IMR-90 (cell line): Measurements from ENCODE around the gene WNT10A. TPM values are rescaled to one million over a fixed set of nuclear protein-coding genes. Genes with fewer than 3 reads are reported as not detected.

Experiments used
- ATAC-seq: fragments of 200-7000 bp; cut with Tn5 transposase; 2 replicates; pipeline ENCODE4 v1.9.1; 2020; ENCODE audit warnings: low read depth, mild to moderate bottlenecking, moderate library complexity
- BruUV-seq: library from RNA; stranded (reverse); fragments of 400-500 nt; replicated peaks from 2 replicates; lab custom pipeline; 2021; lab: Mats Ljungman, UMichigan
- CTCF ChIA-PET: fragments of 300-600 bp; formaldehyde crosslinking; extraction: SDS; loops from one replicate; lab custom pipeline; 2021; ENCODE audit warnings: antibody characterized with exemption; lab: Yijun Ruan, JAX
- POLR2A ChIA-PET: fragments of 300-600 bp; sonication (Branson Sonifier 250); formaldehyde crosslinking; loops from one replicate; lab custom pipeline; 2022; ENCODE audit warnings: antibody characterized with exemption; ENCODE audit not compliant: unreplicated experiment; lab: Charles Lee
- DNase-seq: peaks from one replicate; pipeline ENCODE4 v3.0.0; 2013
- H2AFZ ChIP-seq: replicated peaks from 2 replicates; pipeline ENCODE3; 2013; ENCODE audit warnings: low read length, mild to moderate bottlenecking; ENCODE audit not compliant: poor library complexity
- H2AK5ac ChIP-seq: 2 replicates; pipeline ENCODE4 v1.6.1; 2013; ENCODE audit warnings: low read depth, low read length, inconsistent platforms
- H2AK9ac ChIP-seq: replicated peaks from 2 replicates; pipeline ENCODE3; 2013; ENCODE audit warnings: mild to moderate bottlenecking, low read depth, low read length, moderate library complexity; ENCODE audit not compliant: poor library complexity
- H2BK120ac ChIP-seq: 2 replicates; pipeline ENCODE4 v1.6.1; 2013; ENCODE audit warnings: low read depth, low read length, inconsistent platforms
- H2BK15ac ChIP-seq: 3 replicates; pipeline ENCODE4 v1.6.1; 2013; ENCODE audit warnings: low read depth, low read length, inconsistent platforms
- H2BK20ac ChIP-seq: 2 replicates; pipeline ENCODE4 v1.6.1; 2013; ENCODE audit warnings: low read depth, mild to moderate bottlenecking, inconsistent platforms, low read length, moderate library complexity
- H2BK5ac ChIP-seq: 2 replicates; pipeline ENCODE4 v1.6.1; 2013; ENCODE audit warnings: mild to moderate bottlenecking, low read depth, low read length, inconsistent platforms; ENCODE audit not compliant: poor library complexity, severe bottlenecking
- H3K14ac ChIP-seq: replicated peaks from 2 replicates; pipeline ENCODE4 v1.6.1; 2013; ENCODE audit warnings: low read depth, low read length, inconsistent platforms
- H3K18ac ChIP-seq: 2 replicates; pipeline ENCODE4 v1.6.1; 2013; ENCODE audit warnings: low read depth, low read length, control low read depth
- H3K23ac ChIP-seq: 2 replicates; pipeline ENCODE4 v1.6.1; 2013; ENCODE audit warnings: low read depth, low read length, inconsistent platforms
- H3K27ac ChIP-seq: 2 replicates; pipeline ENCODE4 v1.5.1; 2013; ENCODE audit warnings: mild to moderate bottlenecking, control low read depth, low read length; ENCODE audit not compliant: insufficient read depth
- H3K27me3 ChIP-seq: 2 replicates; pipeline ENCODE4 v1.6.1; 2013; ENCODE audit warnings: low read length; ENCODE audit not compliant: control insufficient read depth, insufficient read depth
- H3K36me3 ChIP-seq: 2 replicates; pipeline ENCODE4 v1.6.1; 2013; ENCODE audit warnings: low read length, mixed read lengths; ENCODE audit not compliant: control insufficient read depth, insufficient read depth
- H3K4ac ChIP-seq: 2 replicates; pipeline ENCODE4 v1.6.1; 2013; ENCODE audit warnings: low read depth, low read length, inconsistent platforms
- H3K4me1 ChIP-seq: 2 replicates; pipeline ENCODE4 v1.6.1; 2013; ENCODE audit warnings: low read length, mixed read lengths; ENCODE audit not compliant: control insufficient read depth, insufficient read depth
- H3K4me2 ChIP-seq: 2 replicates; pipeline ENCODE4 v1.6.1; 2013; ENCODE audit warnings: low read depth, mild to moderate bottlenecking, control low read depth, low read length, moderate library complexity
- H3K4me3 ChIP-seq: 2 replicates; pipeline ENCODE4 v1.5.1; 2013; ENCODE audit warnings: low read depth, mild to moderate bottlenecking, control low read depth, low read length, moderate library complexity; ENCODE audit not compliant: insufficient read depth
- H3K56ac ChIP-seq: 2 replicates; pipeline ENCODE4 v1.6.1; 2013; ENCODE audit warnings: low read length, inconsistent platforms; ENCODE audit not compliant: insufficient read depth; ENCODE audit errors: extremely low read depth
- H3K79me1 ChIP-seq, 2 experiments: 2 replicates each; pipeline ENCODE4 v1.6.1; 2013; ENCODE audit warnings: low read length in 2 of 2, inconsistent platforms in 1 of 2, low read depth in 1 of 2
- H3K9ac ChIP-seq: 2 replicates; pipeline ENCODE4 v1.6.1; 2013; ENCODE audit warnings: low read depth, low read length, control low read depth
- H3K9me1 ChIP-seq: 2 replicates; pipeline ENCODE4 v1.6.1; 2013; ENCODE audit warnings: low read length, inconsistent platforms; ENCODE audit not compliant: insufficient read depth
- H3K9me3 ChIP-seq: 2 replicates; pipeline ENCODE4 v1.6.1; 2013; ENCODE audit warnings: low read length; ENCODE audit not compliant: control insufficient read depth, insufficient read depth
- H4K20me1 ChIP-seq: 2 replicates; pipeline ENCODE4 v1.6.1; 2013; ENCODE audit warnings: low read length, inconsistent platforms; ENCODE audit not compliant: insufficient read depth
- H4K5ac ChIP-seq: 2 replicates; pipeline ENCODE4 v1.6.1; 2013; ENCODE audit warnings: mild to moderate bottlenecking, low read depth, low read length, control low read depth
- H4K8ac ChIP-seq, 2 experiments: 2 replicates each; pipeline ENCODE4 v1.6.1; 2013; ENCODE audit warnings: low read depth in 2 of 2, low read length in 2 of 2, control low read depth in 1 of 2, inconsistent platforms in 1 of 2
- H4K91ac ChIP-seq: 2 replicates; pipeline ENCODE4 v1.6.1; 2013; ENCODE audit warnings: low read depth, low read length, inconsistent platforms; ENCODE audit not compliant: insufficient read depth
- BHLHE40 ChIP-seq: fragments of 150-350 bp; IDR thresholded peaks from 2 replicates; pipeline ENCODE4 v1.6.1; 2016; ENCODE audit warnings: mild to moderate bottlenecking, low read depth, low read length
- CEBPB ChIP-seq: IDR thresholded peaks from 2 replicates; pipeline ENCODE4 v1.6.1; 2012; ENCODE audit warnings: low read depth, low read length, improper control_type of control experiment
- MAFK ChIP-seq: IDR thresholded peaks from 2 replicates; pipeline ENCODE4 v1.6.1; 2012; ENCODE audit warnings: low read depth, low read length, improper control_type of control experiment
- MXI1 ChIP-seq: IDR thresholded peaks from 2 replicates; pipeline ENCODE4 v1.6.1; 2012; ENCODE audit warnings: low read depth, mild to moderate bottlenecking, low read length, moderate library complexity, borderline replicate concordance
- NFE2L2 ChIP-seq: fragments of 150-350 bp; IDR thresholded peaks from 2 replicates; pipeline ENCODE4 v1.6.1; 2016; ENCODE audit warnings: low read depth, mild to moderate bottlenecking, low read length
- RAD21 ChIP-seq: IDR thresholded peaks from 2 replicates; pipeline ENCODE4 v1.6.1; 2012; ENCODE audit warnings: low read length, improper control_type of control experiment
- RCOR1 ChIP-seq: IDR thresholded peaks from 2 replicates; pipeline ENCODE4 v1.6.1; 2012; ENCODE audit warnings: mild to moderate bottlenecking, low read length, improper control_type of control experiment; ENCODE audit not compliant: insufficient replicate concordance
- RFX5 ChIP-seq: IDR thresholded peaks from 2 replicates; pipeline ENCODE4 v1.8.0; 2012; ENCODE audit warnings: low read depth, mild to moderate bottlenecking, low read length, moderate library complexity
- SMC3 ChIP-seq: fragments of 150-350 bp; IDR thresholded peaks from 2 replicates; pipeline ENCODE4 v1.6.1; 2016; ENCODE audit warnings: low read depth, mild to moderate bottlenecking, antibody characterized with exemption, low read length, moderate library complexity
- WGBS, 2 experiments: methylation state at CpG; one replicate each; pipeline versions ENCODE4 v1.1.5 to v1.1.7; 2013; ENCODE audit warnings: missing lambda C conversion rate in 2 of 2; ENCODE audit not compliant: insufficient read length in 1 of 2; ENCODE audit errors: extremely low coverage in 2 of 2; 5-methylcytosine and 5-hydroxymethylcytosine counted together
- dilution Hi-C: fragments of 300-500 bp; cut with HindIII; formaldehyde crosslinking; loops from one replicate; pipeline ENCODE4 v1.14.3; 2018; ENCODE audit warnings: low sequenced_read_pairs; ENCODE audit not compliant: unreplicated experiment
- in situ Hi-C: fragments of 300-500 bp; cut with MboI; formaldehyde crosslinking; loops from 3 replicates; pipeline ENCODE4 v1.14.3; 2019; ENCODE audit warnings: low sequenced_read_pairs, inconsistent platforms, mixed read lengths
- intact Hi-C: fragments of 100-400 bp; cut with micrococcal nuclease; formaldehyde crosslinking; loops from 2 replicates; pipeline ENCODE4 v1.10.0; 2022
- polyA plus RNA-seq, 3 experiments: library from polyadenylated mRNA; depleted of rRNA; stranded (reverse); fragments of >200 nt; gene quantifications; 2 replicates each; pipeline ENCODE4 v1.2.3, GENCODE V29; 2012; ENCODE audit warnings: low replicate concordance in 1 of 3
- total RNA-seq: library from RNA; depleted of rRNA; stranded (reverse); fragments of >200 nt; gene quantifications from 2 replicates; pipeline ENCODE4 v1.2.3, GENCODE V29; 2012
- TF ChIP-seq, protein P1 (sequence below): conservative IDR thresholded peaks from 2 replicates; pipeline ENCODE4 v1.5.1; 2012; ENCODE audit warnings: mild to moderate bottlenecking, low read depth, low read length, improper control_type of control experiment
- TF ChIP-seq, protein P2 (sequence below): fragments of 150-350 bp; IDR thresholded peaks from 2 replicates; pipeline ENCODE4 v1.6.1; 2017; ENCODE audit warnings: mild to moderate bottlenecking, antibody characterized with exemption, low read length, low read depth
- TF ChIP-seq, protein P3 (sequence below): fragments of 150-350 bp; IDR thresholded peaks from 2 replicates; pipeline ENCODE4 v1.6.1; 2016; ENCODE audit warnings: low read depth, mild to moderate bottlenecking, low read length, moderate library complexity, borderline replicate concordance

Gene WNT10A
- total and polyA plus RNA-seq, 2 of the 4 experiments (the other 2 are of a cell fraction): not detected

DNA sequence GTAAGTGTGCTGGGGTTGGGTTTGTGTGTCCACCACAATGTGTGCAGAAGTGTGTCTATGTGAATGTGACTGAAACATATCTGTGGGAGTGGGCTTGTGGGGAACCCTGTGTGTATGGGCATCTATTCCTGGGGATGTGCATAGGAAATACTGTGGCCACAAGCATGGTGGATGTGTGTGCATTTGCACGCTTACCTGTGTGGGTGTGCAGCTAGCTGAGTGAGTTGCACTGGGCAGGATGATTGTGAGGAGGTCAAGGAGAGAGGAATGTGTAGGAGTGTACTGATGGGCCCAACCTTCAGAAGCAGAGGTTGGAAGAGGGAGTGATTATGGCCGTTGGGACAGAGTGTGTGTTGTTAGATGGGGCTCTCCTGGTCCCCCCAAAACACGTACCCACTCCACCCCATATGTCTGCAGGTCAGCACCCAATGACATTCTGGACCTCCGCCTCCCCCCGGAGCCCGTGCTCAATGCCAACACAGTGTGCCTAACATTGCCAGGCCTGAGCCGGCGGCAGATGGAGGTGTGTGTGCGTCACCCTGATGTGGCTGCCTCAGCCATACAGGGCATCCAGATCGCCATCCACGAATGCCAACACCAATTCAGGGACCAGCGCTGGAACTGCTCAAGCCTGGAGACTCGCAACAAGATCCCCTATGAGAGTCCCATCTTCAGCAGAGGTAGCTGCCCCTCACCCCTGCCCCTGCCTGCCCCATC lies 1.2 kb downstream of the WNT10A start:
- H3K18ac ChIP-seq: no peak overlapping the region
- no peaks in the 10 kb centered on the region; the same call in 1 of the 2 replicates for H4K20me1 ChIP-seq
- H3K9me1 ChIP-seq: no peaks in the 10 kb centered on the region; the same call in 1 of the 2 replicates
- no peak overlapping the region for H3K4ac ChIP-seq
- in situ Hi-C loops (no loop called here), intact Hi-C loops (no loop called here), dilution Hi-C loops (no loop called here)
- no peaks in the 10 kb centered on the region for H3K36me3 ChIP-seq
- no peak overlapping the region for H3K23ac ChIP-seq
- BruUV-seq: no TSS peak
- CTCF ChIA-PET: interaction anchor here (1.4 to 1.5 kb wide), 2 partner anchors 16 kb away, joined by 4 read pairs; no protein-coding TSS in a partner anchor
- no peak overlapping the region for H2BK120ac ChIP-seq
- no peaks in the 10 kb centered on the region for H3K4me1 ChIP-seq
- no peak overlapping the region for H2AK5ac ChIP-seq
- no peak overlapping the region for H2AK9ac ChIP-seq
- 55% methylated on average over 9 of the region's 13 CpGs; no CpG with 5 or more reads in 1 of the 2 experiments for WGBS, 2 experiments
- H3K14ac ChIP-seq: no peak overlapping the region
- no peak overlapping the region for H4K91ac ChIP-seq
- H3K79me1 ChIP-seq: no peaks in the 10 kb centered on the region
- no peak overlapping the region for H3K4me3 ChIP-seq
- no peak overlapping the region for H3K56ac ChIP-seq
- H3K9me3 ChIP-seq: peaks cover 1% of the 10 kb centered on the region; the same call in 1 of the 2 replicates
- no peak overlapping the region for H2AFZ ChIP-seq
- H3K9ac ChIP-seq: no peak overlapping the region
- no peak overlapping the region for H4K8ac ChIP-seq
- H2BK15ac ChIP-seq: no peak overlapping the region
- TF ChIP-seq RAD21 (no peak), MXI1 (no peak), RCOR1 (no peak), BHLHE40 (no peak), MAFK (no peak), CEBPB (no peak), SMC3 (no peak), NFE2L2 (no peak), RFX5 (no peak)
- TF ChIP-seq, protein P1, sequence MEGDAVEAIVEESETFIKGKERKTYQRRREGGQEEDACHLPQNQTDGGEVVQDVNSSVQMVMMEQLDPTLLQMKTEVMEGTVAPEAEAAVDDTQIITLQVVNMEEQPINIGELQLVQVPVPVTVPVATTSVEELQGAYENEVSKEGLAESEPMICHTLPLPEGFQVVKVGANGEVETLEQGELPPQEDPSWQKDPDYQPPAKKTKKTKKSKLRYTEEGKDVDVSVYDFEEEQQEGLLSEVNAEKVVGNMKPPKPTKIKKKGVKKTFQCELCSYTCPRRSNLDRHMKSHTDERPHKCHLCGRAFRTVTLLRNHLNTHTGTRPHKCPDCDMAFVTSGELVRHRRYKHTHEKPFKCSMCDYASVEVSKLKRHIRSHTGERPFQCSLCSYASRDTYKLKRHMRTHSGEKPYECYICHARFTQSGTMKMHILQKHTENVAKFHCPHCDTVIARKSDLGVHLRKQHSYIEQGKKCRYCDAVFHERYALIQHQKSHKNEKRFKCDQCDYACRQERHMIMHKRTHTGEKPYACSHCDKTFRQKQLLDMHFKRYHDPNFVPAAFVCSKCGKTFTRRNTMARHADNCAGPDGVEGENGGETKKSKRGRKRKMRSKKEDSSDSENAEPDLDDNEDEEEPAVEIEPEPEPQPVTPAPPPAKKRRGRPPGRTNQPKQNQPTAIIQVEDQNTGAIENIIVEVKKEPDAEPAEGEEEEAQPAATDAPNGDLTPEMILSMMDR: no peak
- TF ChIP-seq, protein P2, sequence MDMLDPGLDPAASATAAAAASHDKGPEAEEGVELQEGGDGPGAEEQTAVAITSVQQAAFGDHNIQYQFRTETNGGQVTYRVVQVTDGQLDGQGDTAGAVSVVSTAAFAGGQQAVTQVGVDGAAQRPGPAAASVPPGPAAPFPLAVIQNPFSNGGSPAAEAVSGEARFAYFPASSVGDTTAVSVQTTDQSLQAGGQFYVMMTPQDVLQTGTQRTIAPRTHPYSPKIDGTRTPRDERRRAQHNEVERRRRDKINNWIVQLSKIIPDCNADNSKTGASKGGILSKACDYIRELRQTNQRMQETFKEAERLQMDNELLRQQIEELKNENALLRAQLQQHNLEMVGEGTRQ: no peak
- TF ChIP-seq, protein P3, sequence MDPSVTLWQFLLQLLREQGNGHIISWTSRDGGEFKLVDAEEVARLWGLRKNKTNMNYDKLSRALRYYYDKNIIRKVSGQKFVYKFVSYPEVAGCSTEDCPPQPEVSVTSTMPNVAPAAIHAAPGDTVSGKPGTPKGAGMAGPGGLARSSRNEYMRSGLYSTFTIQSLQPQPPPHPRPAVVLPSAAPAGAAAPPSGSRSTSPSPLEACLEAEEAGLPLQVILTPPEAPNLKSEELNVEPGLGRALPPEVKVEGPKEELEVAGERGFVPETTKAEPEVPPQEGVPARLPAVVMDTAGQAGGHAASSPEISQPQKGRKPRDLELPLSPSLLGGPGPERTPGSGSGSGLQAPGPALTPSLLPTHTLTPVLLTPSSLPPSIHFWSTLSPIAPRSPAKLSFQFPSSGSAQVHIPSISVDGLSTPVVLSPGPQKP: no peak
- DNase-seq (no peak), ATAC-seq (no peak)
- no peak overlapping the region for H3K27ac ChIP-seq
- no peak overlapping the region for H2BK5ac ChIP-seq
- H3K27me3 ChIP-seq: peaks cover 91% of the 10 kb centered on the region
- no peak overlapping the region for H3K4me2 ChIP-seq
- POLR2A ChIA-PET: no interaction called here
- no peak overlapping the region for H2BK20ac ChIP-seq
- no peak overlapping the region for H4K5ac ChIP-seq
